ENCODE measurements around the gene DGKQ. TPM values are rescaled to one million over a fixed set of nuclear protein-coding genes. Genes with fewer than 3 reads are reported as not detected.
A peak's percentile ranks its signal among the peaks of the same experiment; 100 is the strongest.

The DGKQ gene
- total RNA-seq, 1 experiment from 2014 or later, result 11.5 TPM

- Histone ChIP-seq H4K20me1 (ENCODE audit: insufficient read depth) (peaks cover 20% of the 10 kb centered on the region), H2AFZ (no peak overlapping the region), H3K9me3 (ENCODE audit: insufficient read depth, low read depth) (no peaks in the 10 kb centered on the region), H3F3A (ENCODE audit: insufficient read depth, low read depth) (peaks cover 18% of the 10 kb centered on the region; the same call in 1 of the 2 replicates), H3K4me2 (no peak overlapping the region), H3K27ac (no peak overlapping the region), H3K4me3 (no peak overlapping the region), H3K36me3 (ENCODE audit: low read depth) (no peaks in the 10 kb centered on the region), H3K27me3 (ENCODE audit: insufficient read depth, low read depth) (no peaks in the 10 kb centered on the region), H3K79me2 (ENCODE audit: low read depth) (peaks cover 6% of the 10 kb centered on the region; the same call in 1 of the 2 replicates), H3K4me1 (replicated peaks; ENCODE audit: insufficient read depth) (peaks cover 29% of the 10 kb centered on the region), H3K9me2 (ENCODE audit: insufficient read depth) (no peaks in the 10 kb centered on the region)
- ChIA-PET CTCF (no interaction called here), POLR2A (ENCODE audit: unreplicated experiment) (no interaction called here)
- intact Hi-C loops (cut with micrococcal nuclease; ENCODE audit: unreplicated experiment), result loop anchor here (5.0 kb wide), 1 partner anchor 42 kb away; the partner anchor contains the start of genes GAK and TMEM175
- TF ChIP-seq CTCF (conservative IDR thresholded peaks at IDR 0.05), result no peak
- TF ChIP-seq EZH2 (IDR thresholded peaks at IDR 0.05; ENCODE audit: low read depth), result no peak
- BruUV-seq (replicated peaks), result no TSS peak
- DNase-seq, result no peak
Observed at GRCh38 chr4:974668-975067, 1.3 kb upstream of the DGKQ start.

GRCh38 chr4:972651-973424 lies 531 bp downstream of the DGKQ start:
- intact Hi-C loops (cut with micrococcal nuclease; ENCODE audit: unreplicated experiment), result loop anchor here (5.0 kb wide), 1 partner anchor 41 kb away; the partner anchor contains the start of genes GAK and TMEM175
- Histone ChIP-seq H3K4me1 (replicated peaks; ENCODE audit: insufficient read depth) (peaks cover 14% of the 10 kb centered on the region), H3K79me2 (ENCODE audit: low read depth) (peaks cover 6% of the 10 kb centered on the region; the same call in 1 of the 2 replicates), H3K27ac (no peak overlapping the region), H3K4me2 (peak overlapping the region; percentile 94), H3K27me3 (ENCODE audit: insufficient read depth, low read depth) (no peaks in the 10 kb centered on the region), H3F3A (ENCODE audit: insufficient read depth, low read depth) (peaks cover 4% of the 10 kb centered on the region; the same call in 1 of the 2 replicates), H3K9me3 (ENCODE audit: insufficient read depth, low read depth) (no peaks in the 10 kb centered on the region), H3K36me3 (ENCODE audit: low read depth) (no peaks in the 10 kb centered on the region), H4K20me1 (ENCODE audit: insufficient read depth) (peaks cover 20% of the 10 kb centered on the region), H3K9me2 (ENCODE audit: insufficient read depth) (no peaks in the 10 kb centered on the region), H3K4me3 (peak overlapping the region; percentile 95), H2AFZ (peak overlapping the region; percentile 84)
- no peak for TF ChIP-seq EZH2 (IDR thresholded peaks at IDR 0.05; ENCODE audit: low read depth)
- no peak for TF ChIP-seq CTCF (conservative IDR thresholded peaks at IDR 0.05)
- BruUV-seq (replicated peaks), result no TSS peak
- DNase-seq, result peak in 1 of 2 experiments; percentile 42
- ChIA-PET CTCF (no interaction called here), POLR2A (ENCODE audit: unreplicated experiment) (interaction anchor here (0.6 kb wide), 1 partner anchor 374 kb away, joined by 3 read pairs; no protein-coding TSS in a partner anchor)

GRCh38 chr4:971666-972500 lies 1.5 kb downstream of the DGKQ start:
- intact Hi-C loops (cut with micrococcal nuclease; ENCODE audit: unreplicated experiment), result loop anchor here (5.0 kb wide), 1 partner anchor 40 kb away; the partner anchor contains the start of genes GAK and TMEM175
- H3K4me1 ChIP-seq (replicated peaks; ENCODE audit: insufficient read depth), result peaks cover 14% of the 10 kb centered on the region
- no peaks in the 10 kb centered on the region for H3K27me3 ChIP-seq (ENCODE audit: insufficient read depth, low read depth)
- TF ChIP-seq CTCF (conservative IDR thresholded peaks at IDR 0.05) (no peak), EZH2 (IDR thresholded peaks at IDR 0.05; ENCODE audit: low read depth) (no peak)
- ChIA-PET CTCF (interaction anchor here (0.6 kb wide), 1 partner anchor 189 kb away, joined by 3 read pairs; no protein-coding TSS in a partner anchor), POLR2A (ENCODE audit: unreplicated experiment) (no interaction called here)
- H3K9me2 ChIP-seq (ENCODE audit: insufficient read depth), result no peaks in the 10 kb centered on the region
- no peaks in the 10 kb centered on the region for H3K36me3 ChIP-seq (ENCODE audit: low read depth)
- peak overlapping the region; percentile 95; the same call in 1 of the 2 replicates for H3K4me3 ChIP-seq
- H3K4me2 ChIP-seq, result peak overlapping the region; percentile 94
- DNase-seq, result peak in 1 of 2 experiments; percentile 31
- no peak overlapping the region for H3K27ac ChIP-seq
- H2AFZ ChIP-seq, result no peak overlapping the region
- no peaks in the 10 kb centered on the region for H3K9me3 ChIP-seq (ENCODE audit: insufficient read depth, low read depth)
- peaks cover 4% of the 10 kb centered on the region; the same call in 1 of the 2 replicates for H3F3A ChIP-seq (ENCODE audit: insufficient read depth, low read depth)
- TSS peak; percentile 56 for BruUV-seq (replicated peaks)
- H4K20me1 ChIP-seq (ENCODE audit: insufficient read depth), result peaks cover 20% of the 10 kb centered on the region
- peaks cover 6% of the 10 kb centered on the region; the same call in 1 of the 2 replicates for H3K79me2 ChIP-seq (ENCODE audit: low read depth)

All from PC-9 (cell line).